GM21367 (cell line): ENCODE data around the gene ZC3H18.
A peak's percentile ranks its signal among the peaks of the same experiment; 100 is the strongest.

Experiments used
- ATAC-seq: cut with Tn5 transposase; IDR thresholded peaks from one replicate; pipeline ENCODE4 v1.9.1; 2021; ENCODE audit not compliant: unreplicated experiment

Gene ZC3H18

GRCh38 chr16:88619859-88620815 is 49.9 kb downstream of the ZC3H18 start:
- no peak for ATAC-seq

- ATAC-seq, result no peak
These were observed 51.9 kb downstream of the ZC3H18 start for GRCh38 chr16:88622125-88622524.

GRCh38 chr16:88622866-88623265 is 52.7 kb downstream of the ZC3H18 start:
- no peak for ATAC-seq

GRCh38 chr16:88623858-88624257 is 53.7 kb downstream of the ZC3H18 start:
- no peak for ATAC-seq

GRCh38 chr16:88624481-88624880 is 54.3 kb downstream of the ZC3H18 start:
- no peak for ATAC-seq

- ATAC-seq, result no peak
These were observed 54.9 kb downstream of the ZC3H18 start for GRCh38 chr16:88624977-88625576.

- no peak for ATAC-seq
These were observed 56.4 kb downstream of the ZC3H18 start for GRCh38 chr16:88626646-88627045.

GRCh38 chr16:88627531-88628411 is 57.6 kb downstream of the ZC3H18 start:
- no peak for ATAC-seq

GRCh38 chr16:88628512-88628974 is 58.3 kb downstream of the ZC3H18 start:
- no peak for ATAC-seq

GRCh38 chr16:88629835-88630234 is 59.6 kb downstream of the ZC3H18 start:
- ATAC-seq, result no peak

GRCh38 chr16:88630433-88630832 is 60.2 kb downstream of the ZC3H18 start:
- no peak for ATAC-seq

- no peak for ATAC-seq
These were observed 60.7 kb downstream of the ZC3H18 start for GRCh38 chr16:88630941-88631340.

GRCh38 chr16:88631384-88631783 is 61.2 kb downstream of the ZC3H18 start:
- ATAC-seq, result no peak

GRCh38 chr16:88631920-88632586 is 61.9 kb downstream of the ZC3H18 start:
- ATAC-seq, result no peak

GRCh38 chr16:88632587-88632930 is 62.4 kb downstream of the ZC3H18 start:
- ATAC-seq, result no peak

- peak; percentile 21 for ATAC-seq
These were observed 63.5 kb downstream of the ZC3H18 start for GRCh38 chr16:88633684-88634140.

GRCh38 chr16:88634141-88634993 is 64.2 kb downstream of the ZC3H18 start:
- ATAC-seq, result peak; percentile 34

GRCh38 chr16:88634994-88635670 is 64.9 kb downstream of the ZC3H18 start:
- no peak for ATAC-seq

- ATAC-seq, result no peak
These were observed 65.6 kb downstream of the ZC3H18 start for GRCh38 chr16:88635671-88636319.
